RKO (cell line): ENCODE results near the gene CCDC134.
"Not testable (repeated sequence)": the region's sequence is repeated elsewhere in the genome, so short reads cannot be mapped to it uniquely, and the experiment has no call there.

Source experiments
- DNase-seq: peaks from one replicate; pipeline ENCODE4 v3.0.0-alpha.2; 2016; ENCODE audit warnings: low spot score

CCDC134 gene

DNA sequence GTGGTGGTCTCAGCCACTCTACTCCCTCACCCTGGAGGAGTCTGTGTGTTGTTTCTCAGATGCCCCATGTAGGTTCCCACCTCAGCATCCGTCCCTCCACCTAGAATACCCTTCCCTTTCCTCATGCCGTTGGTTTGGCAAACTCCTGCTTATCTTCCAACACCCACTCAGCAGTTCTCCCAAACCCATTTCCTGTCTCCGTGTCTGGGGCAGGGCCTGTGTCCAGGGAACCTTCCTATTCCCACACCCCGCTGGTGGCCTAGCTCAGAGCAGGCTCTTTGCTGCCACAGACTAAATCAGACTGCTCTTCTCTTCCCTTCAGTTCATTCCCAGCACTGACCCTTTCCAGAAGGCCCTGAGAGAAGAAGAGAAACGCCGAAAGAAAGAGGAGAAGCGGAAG, 24.9 kb downstream of the CCDC134 start:
- no peak for DNase-seq

DNA sequence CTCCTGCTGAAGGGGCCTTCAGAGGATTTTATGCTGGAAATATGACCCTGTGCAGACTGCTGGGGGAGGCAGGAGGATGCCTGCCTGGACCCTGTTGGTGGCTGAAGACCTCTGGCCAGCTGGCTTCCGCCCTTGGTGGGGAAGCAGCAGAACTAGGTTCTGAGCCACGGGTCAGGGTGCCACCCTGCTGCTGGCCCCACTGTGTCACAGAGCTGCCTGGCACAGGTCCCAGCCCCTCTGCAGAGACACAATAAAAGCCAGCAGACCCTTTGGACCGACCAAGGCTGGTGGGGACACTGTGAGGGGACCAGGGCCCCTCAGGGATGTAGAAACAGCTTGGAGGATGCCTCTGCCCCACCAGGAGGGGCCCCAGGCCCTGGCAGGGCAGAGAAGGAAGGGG, 25.5 kb downstream of the CCDC134 start:
- no peak for DNase-seq

DNA sequence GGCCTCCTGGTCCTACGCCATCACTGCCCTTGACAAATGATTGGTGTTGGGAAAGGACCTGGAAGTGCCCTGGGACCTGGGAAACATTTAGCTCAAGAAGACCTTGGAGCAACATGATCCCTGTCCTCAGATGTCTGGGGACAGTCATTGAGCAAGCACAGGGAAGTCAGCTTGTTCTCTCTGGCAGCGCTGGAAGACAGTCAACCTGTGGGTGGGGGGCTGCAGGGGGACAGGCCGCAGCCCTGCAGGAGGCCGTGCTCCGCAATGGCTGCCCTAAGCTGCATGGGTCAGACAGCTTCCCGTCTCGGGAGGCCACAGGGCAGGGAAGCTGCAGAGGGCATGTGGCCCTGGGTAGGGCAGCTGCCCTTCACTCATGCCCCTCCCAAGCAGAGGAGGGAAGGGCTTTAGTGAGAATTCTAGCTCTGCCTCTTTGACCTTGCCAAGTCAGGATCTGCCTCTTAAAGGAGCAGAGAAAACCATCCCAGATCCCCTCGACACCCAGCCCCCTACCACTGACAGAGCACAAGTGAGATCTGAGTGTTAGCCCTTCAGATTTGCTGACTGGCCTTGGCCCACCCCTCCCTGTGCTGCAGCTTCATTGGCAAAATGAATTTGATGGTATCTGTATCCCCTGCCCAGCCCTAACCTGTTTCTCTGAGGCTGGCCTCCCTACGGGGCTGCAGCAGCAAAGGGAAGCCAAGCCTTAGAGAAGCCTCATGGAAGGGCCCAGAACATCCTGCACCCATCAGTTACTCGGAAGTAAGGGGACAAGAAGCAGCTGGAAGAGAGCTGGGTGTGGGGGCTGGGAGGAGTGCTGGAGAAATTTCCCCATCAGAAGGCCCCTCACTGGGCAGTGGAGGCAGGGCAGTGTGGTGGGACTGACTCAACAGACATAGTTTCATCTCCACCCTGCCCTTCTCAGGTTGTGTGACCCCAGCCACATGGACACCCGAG, 26.2 kb downstream of the CCDC134 start:
- DNase-seq: no peak

- DNase-seq: no peak
Observed at GRCh38 chr22:41827671-41828070, 27.2 kb downstream of the CCDC134 start.

- DNase-seq: no peak
Observed at GRCh38 chr22:41828516-41828915, 28.0 kb downstream of the CCDC134 start.

GRCh38 chr22:41830174-41830573, 29.7 kb downstream of the CCDC134 start:
- peak; percentile 24 for DNase-seq

- DNase-seq: peak; percentile 16
Observed at GRCh38 chr22:41831383-41831782, 30.9 kb downstream of the CCDC134 start.

GRCh38 chr22:41831828-41832552, 31.5 kb downstream of the CCDC134 start:
- DNase-seq: no peak

GRCh38 chr22:41832553-41833368, 32.3 kb downstream of the CCDC134 start, which contains the start of gene SREBF2:
TSS of gene SREBF2 (plus strand) at chr22:41833105. CDS start at chr22:41833271, 166 bp downstream.
- DNase-seq: peak; percentile 100

GRCh38 chr22:41833369-41834004, 33.0 kb downstream of the CCDC134 start:
- DNase-seq: peak; percentile 39

DNA sequence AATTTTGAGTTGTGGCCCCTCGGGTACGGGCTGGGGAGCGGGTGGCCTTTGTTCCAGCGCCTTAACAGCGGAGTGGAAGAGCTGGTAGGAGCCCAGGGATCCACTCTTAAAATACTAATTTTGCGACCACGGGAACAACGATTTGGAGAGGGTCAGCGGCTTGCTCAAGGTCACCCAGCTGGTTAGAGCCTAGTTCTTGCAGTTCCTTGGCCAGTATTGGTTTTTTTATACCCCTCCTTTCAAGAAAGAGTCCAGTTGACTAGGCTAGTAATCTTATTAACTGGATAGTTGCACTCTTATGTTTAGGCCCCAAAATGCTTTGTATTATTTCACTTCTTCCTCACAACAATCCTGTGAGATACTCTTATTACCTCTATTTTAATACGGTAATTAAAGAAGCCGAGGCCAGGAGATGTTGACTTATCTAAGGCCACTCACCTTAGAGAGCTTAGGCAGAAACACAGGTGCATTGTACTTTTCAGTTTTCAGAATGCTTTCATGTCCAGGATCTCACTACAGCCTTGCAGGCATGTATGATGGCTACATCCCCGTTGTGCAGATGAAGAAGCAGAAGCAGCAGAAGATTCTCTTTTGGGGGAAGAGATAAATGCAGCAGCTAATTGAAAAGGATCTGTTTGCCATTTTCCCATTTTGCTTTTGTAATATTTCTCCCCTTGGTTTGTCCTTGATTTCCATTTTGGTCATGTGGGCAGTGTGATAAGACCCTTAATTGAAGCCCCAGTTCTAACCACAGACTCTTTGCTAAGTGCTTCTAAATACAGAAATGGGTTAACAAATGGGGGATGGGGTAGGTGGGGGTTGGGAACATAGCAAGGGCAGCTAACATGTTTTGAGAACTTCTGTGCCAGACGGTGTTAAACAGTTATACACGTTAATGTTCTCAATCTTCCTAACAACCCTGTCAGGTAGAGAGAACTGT, 33.8 kb downstream of the CCDC134 start:
- DNase-seq: peak; percentile 10

DNA sequence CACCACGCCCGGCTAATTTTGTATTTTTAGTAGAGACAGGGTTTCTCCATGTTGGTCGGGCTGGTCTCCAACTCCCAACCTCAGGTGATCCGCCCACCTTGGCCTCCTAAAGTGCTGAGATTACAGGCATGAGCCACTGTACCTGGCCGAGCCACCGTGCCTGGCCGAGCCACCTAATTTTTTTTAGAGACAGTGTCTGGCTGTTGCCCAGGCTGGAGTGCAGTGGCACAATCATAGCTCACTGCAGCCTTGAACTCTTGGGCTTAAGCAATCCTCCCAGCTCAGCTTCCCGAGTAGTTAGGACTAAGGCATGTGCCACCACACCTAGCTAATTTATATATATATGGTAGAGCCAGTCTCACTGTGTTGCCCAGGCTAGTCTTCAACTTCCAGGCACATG, 35.0 kb downstream of the CCDC134 start:
- not testable (repeated sequence) for DNase-seq

DNA sequence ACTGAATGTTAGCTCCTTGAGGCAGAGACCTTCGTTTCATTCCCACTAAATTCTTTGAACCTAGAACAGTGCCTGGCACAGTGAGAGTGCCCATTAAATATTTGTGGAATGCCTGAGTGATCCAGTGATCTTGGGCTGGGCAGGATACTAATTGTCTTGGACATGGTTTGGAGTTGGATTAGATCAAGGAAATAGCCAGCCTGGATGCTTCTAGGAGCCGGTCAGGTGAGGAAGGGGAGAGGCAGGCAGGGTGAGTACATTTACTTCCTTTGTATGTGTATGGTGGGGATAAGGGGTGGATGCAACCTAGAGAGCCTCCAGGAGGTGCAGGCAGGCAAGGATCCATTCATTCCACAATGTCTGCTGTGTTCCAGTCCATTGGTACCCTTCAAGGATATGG, 36.1 kb downstream of the CCDC134 start:
- no peak for DNase-seq

DNA sequence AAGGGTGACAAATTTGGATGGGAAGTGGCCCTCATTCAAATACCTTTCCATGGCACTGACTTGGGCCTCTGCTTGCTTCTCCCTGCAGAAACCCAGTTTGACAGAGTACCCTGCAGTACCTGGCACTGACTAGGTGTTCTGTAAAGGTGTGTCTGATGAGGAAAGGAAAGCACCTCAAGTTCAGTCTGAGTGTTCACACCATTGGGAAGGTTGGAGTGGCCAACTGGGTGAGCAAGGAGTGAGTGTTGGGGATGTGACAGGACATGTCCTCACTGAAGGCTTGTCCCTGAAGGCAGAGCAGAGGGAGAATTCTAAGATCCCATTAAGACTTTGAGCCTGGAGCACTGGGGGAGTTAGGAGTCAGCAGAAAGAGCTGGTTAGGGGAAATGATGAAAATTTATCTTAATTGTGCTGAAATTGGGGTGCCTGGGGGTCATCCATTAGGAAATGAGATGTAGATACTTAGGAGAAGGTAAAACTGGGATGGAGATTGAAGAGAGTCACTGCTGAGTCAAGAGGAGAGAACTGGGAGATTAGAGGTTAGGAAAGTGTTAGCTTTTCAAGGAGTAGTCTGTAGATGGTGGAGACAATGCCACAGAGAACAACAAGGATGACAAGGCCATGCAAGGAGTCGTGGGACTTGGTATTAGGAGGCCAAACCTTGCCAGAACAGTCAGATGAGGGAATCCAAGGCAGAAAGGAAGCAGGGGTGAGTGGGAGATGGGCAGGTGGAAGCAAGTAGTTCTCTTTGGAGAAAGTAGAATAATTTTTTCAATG, 38.6 kb downstream of the CCDC134 start:
- DNase-seq: no peak

DNA sequence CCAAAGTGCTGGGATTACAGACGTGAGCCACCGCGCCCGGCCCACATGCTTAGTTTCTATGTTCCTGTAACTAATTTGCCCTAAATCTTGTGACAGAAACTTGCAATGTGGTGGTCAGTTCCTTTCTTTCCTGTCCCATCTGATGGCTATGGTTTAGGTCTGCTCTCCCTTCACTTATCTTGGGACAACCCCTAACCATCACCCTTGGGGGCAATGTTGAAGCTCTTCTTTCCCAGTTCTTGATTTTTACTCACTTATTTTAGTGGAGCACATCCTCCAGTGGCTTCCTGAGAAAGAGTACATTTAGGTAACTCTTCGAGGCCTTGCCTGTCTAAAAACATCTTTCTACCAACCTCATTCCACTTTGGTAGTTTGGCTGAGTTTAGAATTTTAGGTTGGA, 39.7 kb downstream of the CCDC134 start:
- no peak for DNase-seq

- no peak for DNase-seq
Observed at GRCh38 chr22:41841085-41841712, 40.7 kb downstream of the CCDC134 start.

- no peak for DNase-seq
Observed at GRCh38 chr22:41842996-41843970, 42.8 kb downstream of the CCDC134 start.

- DNase-seq: no peak
Observed at GRCh38 chr22:41844036-41844435, 43.6 kb downstream of the CCDC134 start.
